HG02970 (cell line): Measurements from ENCODE around the gene SH3PXD2B.
"Not testable (repeated sequence)": the region's sequence is repeated elsewhere in the genome, so short reads cannot be mapped to it uniquely, and the experiment has no call there.

Experiments
- ATAC-seq: cut with Tn5 transposase; IDR thresholded peaks from one replicate; pipeline ENCODE4 v1.9.1; 2021; ENCODE audit warnings: mild to moderate bottlenecking, moderate library complexity, moderate number of reproducible peaks; ENCODE audit not compliant: unreplicated experiment, low FRiP score

The SH3PXD2B gene

GRCh38 chr5:172420235-172420939 lies 33.9 kb downstream of the SH3PXD2B start:
- ATAC-seq, result no peak

- no peak for ATAC-seq
Measured at GRCh38 chr5:172418862-172419814, 35.2 kb downstream of the SH3PXD2B start.

- no peak for ATAC-seq
Measured at GRCh38 chr5:172417983-172418630, 36.2 kb downstream of the SH3PXD2B start.

- no peak for ATAC-seq
Measured at GRCh38 chr5:172417130-172417841, 37.0 kb downstream of the SH3PXD2B start.

- ATAC-seq, result no peak
Measured at GRCh38 chr5:172415362-172416275, 38.7 kb downstream of the SH3PXD2B start.

GRCh38 chr5:172414531-172415361 lies 39.6 kb downstream of the SH3PXD2B start:
- ATAC-seq, result no peak

- no peak for ATAC-seq
Measured at GRCh38 chr5:172413601-172414171, 40.6 kb downstream of the SH3PXD2B start.

- ATAC-seq, result no peak
Measured at GRCh38 chr5:172412724-172413286, 41.5 kb downstream of the SH3PXD2B start.

- ATAC-seq, result no peak
Measured at GRCh38 chr5:172411484-172412072, 42.7 kb downstream of the SH3PXD2B start.

GRCh38 chr5:172410662-172411483 lies 43.5 kb downstream of the SH3PXD2B start:
- ATAC-seq, result no peak

- ATAC-seq, result no peak
Measured at GRCh38 chr5:172410160-172410559, 44.2 kb downstream of the SH3PXD2B start.

- not testable (repeated sequence) for ATAC-seq
Measured at GRCh38 chr5:172409477-172409876, 44.8 kb downstream of the SH3PXD2B start.

- no peak for ATAC-seq
Measured at GRCh38 chr5:172407822-172408221, 46.5 kb downstream of the SH3PXD2B start.

GRCh38 chr5:172407241-172407691 lies 47.1 kb downstream of the SH3PXD2B start:
- ATAC-seq, result no peak

- ATAC-seq, result no peak
Measured at GRCh38 chr5:172405226-172406107, 48.9 kb downstream of the SH3PXD2B start.

GRCh38 chr5:172404746-172405145 lies 49.6 kb downstream of the SH3PXD2B start:
- no peak for ATAC-seq
